HEK293 (cell line): ENCODE measurements around the gene GCLM.

Source experiments
- CTCF ChIA-PET: fragments of 350-600 bp; formaldehyde crosslinking; extraction: SDS; loops from one replicate; lab custom pipeline; 2021; ENCODE audit warnings: antibody characterized with exemption; lab: Yijun Ruan, JAX
- POLR2A ChIA-PET: fragments of 300-600 bp; formaldehyde crosslinking; extraction: SDS; loops from one replicate; lab custom pipeline; 2020; ENCODE audit warnings: antibody characterized with exemption, inconsistent platforms; lab: Yijun Ruan, JAX
- H3K27ac ChIP-seq: fragments of 200-500 bp; sonication (Bioruptor generic); 2 replicates; pipeline ENCODE4 v1.5.1; 2014; ENCODE audit warnings: low read depth, low read length, control low read depth, inconsistent platforms; ENCODE audit errors: extremely low read depth
- H3K36me3 ChIP-seq, 2 experiments: fragments of 200-500 bp in 1 of 2; sonication (Bioruptor generic) in 1 of 2; 1 replicate in 1 of 2; 2 replicates in 1 of 2; pipeline ENCODE4 v1.5.1; 2014 to 2017; ENCODE audit warnings: inconsistent platforms in 2 of 2, low read length in 2 of 2; ENCODE audit not compliant: control insufficient read depth in 2 of 2, insufficient read depth in 1 of 2
- H3K4me1 ChIP-seq: fragments of 200-500 bp; sonication (Bioruptor generic); 2 replicates; pipeline ENCODE4 v1.5.1; 2014; ENCODE audit warnings: mild to moderate bottlenecking, low read length, inconsistent platforms; ENCODE audit not compliant: control insufficient read depth, insufficient read depth
- H3K4me3 ChIP-seq: 2 replicates; pipeline ENCODE4 v1.5.1; 2011; ENCODE audit warnings: low read depth, mild to moderate bottlenecking, control low read depth, low read length, moderate library complexity
- H3K9me3 ChIP-seq: fragments of 200-500 bp; sonication (Bioruptor generic); 2 replicates; pipeline ENCODE4 v1.5.1; 2014; ENCODE audit warnings: low read depth, low read length, inconsistent platforms; ENCODE audit not compliant: control insufficient read depth, insufficient read depth
- KLF16 ChIP-seq: fragments of 450-650 bp; formaldehyde crosslinking; IDR thresholded peaks from 2 replicates; pipeline ENCODE4 v1.5.1; 2017; ENCODE audit warnings: missing biosample characterization, missing genetic modification characterization
- ZBTB20 ChIP-seq: fragments of 450-650 bp; formaldehyde crosslinking; IDR thresholded peaks from 2 replicates; pipeline ENCODE4 v1.5.1; 2016; ENCODE audit warnings: missing biosample characterization, missing genetic modification characterization
- ZBTB8A ChIP-seq: fragments of 450-650 bp; formaldehyde crosslinking; IDR thresholded peaks from 2 replicates; pipeline ENCODE4 v1.5.1; 2016; ENCODE audit warnings: missing biosample characterization, missing genetic modification characterization
- ZFP3 ChIP-seq: fragments of 450-650 bp; formaldehyde crosslinking; IDR thresholded peaks from 2 replicates; pipeline ENCODE4 v1.5.1; 2016; ENCODE audit warnings: low read depth, missing biosample characterization, missing genetic modification characterization
- ZNF169 ChIP-seq: fragments of 450-650 bp; formaldehyde crosslinking; IDR thresholded peaks from 2 replicates; pipeline ENCODE4 v1.5.1; 2016; ENCODE audit warnings: missing biosample characterization, missing genetic modification characterization
- ZNF184 ChIP-seq: fragments of 450-650 bp; IDR thresholded peaks from 2 replicates; pipeline ENCODE4 v1.5.1; 2018; ENCODE audit warnings: missing biosample characterization, mild to moderate bottlenecking, missing genetic modification characterization
- ZNF239 ChIP-seq: fragments of 450-650 bp; formaldehyde crosslinking; IDR thresholded peaks from 2 replicates; pipeline ENCODE4 v1.5.1; 2016; ENCODE audit warnings: missing biosample characterization, missing genetic modification characterization
- ZNF394 ChIP-seq: fragments of 450-650 bp; formaldehyde crosslinking; IDR thresholded peaks from 2 replicates; pipeline ENCODE4 v1.5.1; 2016; ENCODE audit warnings: missing biosample characterization, missing genetic modification characterization, mild to moderate bottlenecking, moderate library complexity, borderline replicate concordance
- ZNF530 ChIP-seq: fragments of 450-650 bp; formaldehyde crosslinking; IDR thresholded peaks from 2 replicates; pipeline ENCODE4 v1.5.1; 2016; ENCODE audit warnings: low read depth, missing biosample characterization, missing genetic modification characterization
- ZNF624 ChIP-seq: fragments of 450-650 bp; formaldehyde crosslinking; IDR thresholded peaks from 2 replicates; pipeline ENCODE4 v1.5.1; 2017; ENCODE audit warnings: missing biosample characterization, missing genetic modification characterization
- ZNF843 ChIP-seq: fragments of 450-650 bp; formaldehyde crosslinking; IDR thresholded peaks from 2 replicates; pipeline ENCODE4 v1.5.1; 2016; ENCODE audit warnings: missing biosample characterization, missing genetic modification characterization
- TF ChIP-seq, protein P1 (sequence below): fragments of 450-650 bp; formaldehyde crosslinking; IDR thresholded peaks from 2 replicates; pipeline ENCODE4 v1.5.1; 2016; ENCODE audit warnings: missing biosample characterization, missing genetic modification characterization
- TF ChIP-seq, protein P2 (sequence below): fragments of 450-650 bp; formaldehyde crosslinking; IDR thresholded peaks from 2 replicates; pipeline ENCODE4 v1.5.1; 2016; ENCODE audit warnings: missing biosample characterization, missing genetic modification characterization
- TF ChIP-seq, protein P3 (sequence below): fragments of 450-650 bp; formaldehyde crosslinking; IDR thresholded peaks from 2 replicates; pipeline ENCODE4 v1.5.1; 2016; ENCODE audit warnings: missing biosample characterization, missing genetic modification characterization, borderline replicate concordance
- TF ChIP-seq, protein P4 (sequence below): fragments of 450-650 bp; formaldehyde crosslinking; IDR thresholded peaks from 2 replicates; pipeline ENCODE4 v1.5.1; 2017; ENCODE audit warnings: missing biosample characterization, missing genetic modification characterization

GCLM gene

DNA sequence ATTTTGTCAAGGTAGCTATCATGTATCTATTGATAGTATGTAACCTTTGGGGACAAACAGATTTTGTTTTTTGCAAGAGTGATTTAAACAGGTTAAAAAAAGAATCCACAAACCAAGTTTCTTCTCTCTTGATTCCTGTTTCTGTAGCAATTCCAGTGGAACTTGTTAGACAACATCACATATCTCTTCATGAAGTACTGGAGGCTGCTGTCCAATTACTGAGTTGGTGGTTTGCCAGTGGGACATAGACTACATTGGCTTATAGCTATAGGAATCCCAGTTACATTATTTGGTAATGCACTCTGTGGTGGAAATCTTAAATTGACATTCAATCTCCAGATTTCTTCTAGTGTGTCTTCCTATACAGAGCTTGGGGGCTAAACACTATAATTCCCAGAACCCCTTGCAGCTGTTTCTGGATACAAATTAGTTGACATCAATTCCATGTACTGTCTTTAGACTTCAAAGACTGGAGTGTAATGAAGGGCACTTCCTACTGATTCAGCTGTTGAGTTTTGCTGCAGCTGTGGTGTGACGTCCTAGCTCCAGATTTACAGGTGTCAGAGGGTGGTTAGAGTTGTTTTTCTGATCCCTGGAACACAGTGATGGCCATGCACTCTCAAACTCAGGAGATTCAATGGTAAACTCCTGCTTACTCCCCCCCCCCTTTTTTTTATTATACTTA lies 29.4 kb upstream of the GCLM start (continued):
- TF ChIP-seq, protein P1, sequence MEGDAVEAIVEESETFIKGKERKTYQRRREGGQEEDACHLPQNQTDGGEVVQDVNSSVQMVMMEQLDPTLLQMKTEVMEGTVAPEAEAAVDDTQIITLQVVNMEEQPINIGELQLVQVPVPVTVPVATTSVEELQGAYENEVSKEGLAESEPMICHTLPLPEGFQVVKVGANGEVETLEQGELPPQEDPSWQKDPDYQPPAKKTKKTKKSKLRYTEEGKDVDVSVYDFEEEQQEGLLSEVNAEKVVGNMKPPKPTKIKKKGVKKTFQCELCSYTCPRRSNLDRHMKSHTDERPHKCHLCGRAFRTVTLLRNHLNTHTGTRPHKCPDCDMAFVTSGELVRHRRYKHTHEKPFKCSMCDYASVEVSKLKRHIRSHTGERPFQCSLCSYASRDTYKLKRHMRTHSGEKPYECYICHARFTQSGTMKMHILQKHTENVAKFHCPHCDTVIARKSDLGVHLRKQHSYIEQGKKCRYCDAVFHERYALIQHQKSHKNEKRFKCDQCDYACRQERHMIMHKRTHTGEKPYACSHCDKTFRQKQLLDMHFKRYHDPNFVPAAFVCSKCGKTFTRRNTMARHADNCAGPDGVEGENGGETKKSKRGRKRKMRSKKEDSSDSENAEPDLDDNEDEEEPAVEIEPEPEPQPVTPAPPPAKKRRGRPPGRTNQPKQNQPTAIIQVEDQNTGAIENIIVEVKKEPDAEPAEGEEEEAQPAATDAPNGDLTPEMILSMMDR (tag by site-specific recombination), result no peak
- TF ChIP-seq, protein P2, sequence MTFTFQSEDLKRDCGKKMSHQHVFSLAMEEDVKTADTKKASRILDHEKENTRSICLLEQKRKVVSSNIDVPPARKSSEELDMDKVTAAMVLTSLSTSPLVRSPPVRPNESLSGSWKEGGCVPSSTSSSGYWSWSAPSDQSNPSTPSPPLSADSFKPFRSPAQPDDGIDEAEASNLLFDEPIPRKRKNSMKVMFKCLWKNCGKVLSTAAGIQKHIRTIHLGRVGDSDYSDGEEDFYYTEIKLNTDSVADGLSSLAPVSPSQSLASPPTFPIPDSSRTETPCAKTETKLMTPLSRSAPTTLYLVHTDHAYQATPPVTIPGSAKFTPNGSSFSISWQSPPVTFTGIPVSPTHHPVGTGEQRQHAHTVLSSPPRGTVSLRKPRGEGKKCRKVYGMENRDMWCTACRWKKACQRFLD, result no peak
- TF ChIP-seq ZFP3 (tag by site-specific recombination) (no peak), ZNF169 (tag by site-specific recombination) (no peak), ZNF394 (tag by site-specific recombination) (no peak), ZNF530 (no peak), ZNF843 (tag by site-specific recombination) (no peak)

DNA sequence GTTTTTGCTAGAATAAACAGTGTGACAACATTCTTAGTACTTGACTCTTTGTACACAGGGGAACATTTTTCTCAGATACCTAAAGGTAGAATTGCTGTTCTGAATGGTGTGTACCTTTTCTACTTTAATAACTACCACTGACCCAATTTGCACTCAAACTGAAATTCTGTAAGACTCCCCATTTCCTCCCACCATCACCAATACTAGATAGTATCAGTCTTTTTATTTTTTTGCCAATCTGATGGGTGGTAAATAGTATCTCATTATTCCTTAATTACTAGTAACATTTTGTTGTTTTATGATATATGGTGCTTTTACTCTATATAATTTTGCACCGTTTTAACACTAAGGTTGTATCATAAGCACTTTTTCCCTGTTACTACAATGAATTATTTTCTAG lies 28.8 kb upstream of the GCLM start:
- POLR2A ChIA-PET, result no interaction called here
- peak; percentile 94 for TF ChIP-seq ZNF184
- TF ChIP-seq KLF16 (tag by site-specific recombination), result no peak
- no peak for TF ChIP-seq ZNF239
- Histone ChIP-seq H3K4me1 (no peaks in the 10 kb centered on the region), H3K36me3 (no peaks in the 10 kb centered on the region), H3K4me3 (no peak overlapping the region), H3K9me3 (no peaks in the 10 kb centered on the region), H3K27ac (no peak overlapping the region)
- CTCF ChIA-PET, result no interaction called here

DNA sequence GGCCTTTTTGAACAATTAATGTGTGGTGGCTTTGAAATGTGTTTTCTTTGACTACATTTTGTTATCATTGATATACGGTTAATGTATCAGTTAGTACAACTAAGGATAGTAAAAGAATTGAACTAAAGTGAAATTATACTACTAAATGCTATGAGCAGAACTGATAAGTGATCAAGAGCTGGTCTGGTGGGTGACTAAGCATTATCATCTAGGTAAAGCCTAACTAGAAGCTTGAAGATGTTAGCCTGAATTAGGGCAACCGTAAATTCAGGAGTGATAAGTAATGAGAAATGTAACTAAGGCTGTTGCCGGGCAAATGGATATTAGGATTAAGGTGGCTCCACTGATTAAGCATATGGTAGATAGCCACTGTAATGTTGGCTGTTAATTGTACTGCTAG lies 16.0 kb upstream of the GCLM start:
- Histone ChIP-seq H3K4me1 (no peaks in the 10 kb centered on the region), H3K36me3 (no peaks in the 10 kb centered on the region), H3K27ac (no peak overlapping the region), H3K9me3 (no peaks in the 10 kb centered on the region), H3K4me3 (no peak overlapping the region)
- CTCF ChIA-PET, result interaction anchor here (0.9 kb wide), 1 partner anchor 9 kb away, joined by 3 read pairs; no protein-coding TSS in a partner anchor
- POLR2A ChIA-PET, result no interaction called here
- TF ChIP-seq ZNF184 (no peak), ZNF624 (tag by site-specific recombination) (no peak), ZBTB8A (tag by site-specific recombination) (0 out of 2 replicates have a peak, but pooled peaks have one; percentile 21), ZBTB20 (tag by site-specific recombination) (no peak)
- TF ChIP-seq, protein P3, sequence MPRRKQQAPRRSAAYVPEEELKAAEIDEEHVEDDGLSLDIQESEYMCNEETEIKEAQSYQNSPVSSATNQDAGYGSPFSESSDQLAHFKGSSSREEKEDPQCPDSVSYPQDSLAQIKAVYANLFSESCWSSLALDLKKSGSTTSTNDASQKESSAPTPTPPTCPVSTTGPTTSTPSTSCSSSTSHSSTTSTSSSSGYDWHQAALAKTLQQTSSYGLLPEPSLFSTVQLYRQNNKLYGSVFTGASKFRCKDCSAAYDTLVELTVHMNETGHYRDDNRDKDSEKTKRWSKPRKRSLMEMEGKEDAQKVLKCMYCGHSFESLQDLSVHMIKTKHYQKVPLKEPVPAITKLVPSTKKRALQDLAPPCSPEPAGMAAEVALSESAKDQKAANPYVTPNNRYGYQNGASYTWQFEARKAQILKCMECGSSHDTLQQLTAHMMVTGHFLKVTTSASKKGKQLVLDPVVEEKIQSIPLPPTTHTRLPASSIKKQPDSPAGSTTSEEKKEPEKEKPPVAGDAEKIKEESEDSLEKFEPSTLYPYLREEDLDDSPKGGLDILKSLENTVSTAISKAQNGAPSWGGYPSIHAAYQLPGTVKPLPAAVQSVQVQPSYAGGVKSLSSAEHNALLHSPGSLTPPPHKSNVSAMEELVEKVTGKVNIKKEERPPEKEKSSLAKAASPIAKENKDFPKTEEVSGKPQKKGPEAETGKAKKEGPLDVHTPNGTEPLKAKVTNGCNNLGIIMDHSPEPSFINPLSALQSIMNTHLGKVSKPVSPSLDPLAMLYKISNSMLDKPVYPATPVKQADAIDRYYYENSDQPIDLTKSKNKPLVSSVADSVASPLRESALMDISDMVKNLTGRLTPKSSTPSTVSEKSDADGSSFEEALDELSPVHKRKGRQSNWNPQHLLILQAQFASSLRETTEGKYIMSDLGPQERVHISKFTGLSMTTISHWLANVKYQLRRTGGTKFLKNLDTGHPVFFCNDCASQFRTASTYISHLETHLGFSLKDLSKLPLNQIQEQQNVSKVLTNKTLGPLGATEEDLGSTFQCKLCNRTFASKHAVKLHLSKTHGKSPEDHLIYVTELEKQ, result no peak
- TF ChIP-seq, protein P4, sequence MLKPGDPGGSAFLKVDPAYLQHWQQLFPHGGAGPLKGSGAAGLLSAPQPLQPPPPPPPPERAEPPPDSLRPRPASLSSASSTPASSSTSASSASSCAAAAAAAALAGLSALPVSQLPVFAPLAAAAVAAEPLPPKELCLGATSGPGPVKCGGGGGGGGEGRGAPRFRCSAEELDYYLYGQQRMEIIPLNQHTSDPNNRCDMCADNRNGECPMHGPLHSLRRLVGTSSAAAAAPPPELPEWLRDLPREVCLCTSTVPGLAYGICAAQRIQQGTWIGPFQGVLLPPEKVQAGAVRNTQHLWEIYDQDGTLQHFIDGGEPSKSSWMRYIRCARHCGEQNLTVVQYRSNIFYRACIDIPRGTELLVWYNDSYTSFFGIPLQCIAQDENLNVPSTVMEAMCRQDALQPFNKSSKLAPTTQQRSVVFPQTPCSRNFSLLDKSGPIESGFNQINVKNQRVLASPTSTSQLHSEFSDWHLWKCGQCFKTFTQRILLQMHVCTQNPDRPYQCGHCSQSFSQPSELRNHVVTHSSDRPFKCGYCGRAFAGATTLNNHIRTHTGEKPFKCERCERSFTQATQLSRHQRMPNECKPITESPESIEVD, result no peak
